ENCODE measurements around the gene ZNF98.

ZNF98 gene

DNA sequence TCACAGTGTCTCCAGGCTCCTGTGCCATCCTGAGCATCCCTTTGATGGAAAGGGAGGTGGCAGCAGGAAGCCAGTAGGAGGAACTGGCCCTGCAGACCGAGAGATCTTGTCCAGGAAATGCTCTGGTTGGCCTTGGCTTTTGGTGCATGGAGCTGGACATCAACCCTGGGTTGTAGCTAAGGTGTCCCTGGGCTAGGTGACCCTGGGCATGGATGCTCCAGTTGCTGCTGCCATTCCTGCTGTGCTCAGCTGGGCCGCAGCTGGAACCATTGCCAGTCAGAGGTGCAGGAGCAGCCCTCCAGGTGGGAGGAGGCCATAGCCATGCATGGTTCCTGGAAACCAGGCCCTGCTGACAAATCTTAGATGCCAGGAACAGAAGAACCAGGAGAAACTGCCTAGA lies 67.5 kb downstream of the ZNF98 start:
- H3K4me3 ChIP-seq (ENCODE audit: low read length): no peak overlapping the region
- TF ChIP-seq, protein P1, sequence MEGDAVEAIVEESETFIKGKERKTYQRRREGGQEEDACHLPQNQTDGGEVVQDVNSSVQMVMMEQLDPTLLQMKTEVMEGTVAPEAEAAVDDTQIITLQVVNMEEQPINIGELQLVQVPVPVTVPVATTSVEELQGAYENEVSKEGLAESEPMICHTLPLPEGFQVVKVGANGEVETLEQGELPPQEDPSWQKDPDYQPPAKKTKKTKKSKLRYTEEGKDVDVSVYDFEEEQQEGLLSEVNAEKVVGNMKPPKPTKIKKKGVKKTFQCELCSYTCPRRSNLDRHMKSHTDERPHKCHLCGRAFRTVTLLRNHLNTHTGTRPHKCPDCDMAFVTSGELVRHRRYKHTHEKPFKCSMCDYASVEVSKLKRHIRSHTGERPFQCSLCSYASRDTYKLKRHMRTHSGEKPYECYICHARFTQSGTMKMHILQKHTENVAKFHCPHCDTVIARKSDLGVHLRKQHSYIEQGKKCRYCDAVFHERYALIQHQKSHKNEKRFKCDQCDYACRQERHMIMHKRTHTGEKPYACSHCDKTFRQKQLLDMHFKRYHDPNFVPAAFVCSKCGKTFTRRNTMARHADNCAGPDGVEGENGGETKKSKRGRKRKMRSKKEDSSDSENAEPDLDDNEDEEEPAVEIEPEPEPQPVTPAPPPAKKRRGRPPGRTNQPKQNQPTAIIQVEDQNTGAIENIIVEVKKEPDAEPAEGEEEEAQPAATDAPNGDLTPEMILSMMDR (conservative IDR thresholded peaks at IDR 0.05; ENCODE audit: low read depth, low read length): no peak
- no peak for DNase-seq (ENCODE audit: low read depth)
